GM18907 (cell line): Measurements from ENCODE around the gene GINS1.

Experiments
- ATAC-seq: cut with Tn5 transposase; IDR thresholded peaks from one replicate; pipeline ENCODE4 v1.9.1; 2021; ENCODE audit warnings: mild to moderate bottlenecking, moderate library complexity; ENCODE audit not compliant: unreplicated experiment

Gene GINS1

GRCh38 chr20:25407311-25408169 lies at the start of gene GINS1:
GINS1 (plus strand) TSS chr20:25407673; CDS start chr20:25407821, 148 bp downstream.
- peak; percentile 92 for ATAC-seq

- ATAC-seq: peak; percentile 64
These were observed 46.7 kb upstream of the GINS1 start for GRCh38 chr20:25360631-25361286.

- peak; percentile 9 for ATAC-seq
These were observed 46.2 kb upstream of the GINS1 start for GRCh38 chr20:25361287-25361683.

GRCh38 chr20:25364180-25364788 lies 43.2 kb upstream of the GINS1 start:
- no peak for ATAC-seq

GRCh38 chr20:25364879-25365699 lies 42.4 kb upstream of the GINS1 start:
- ATAC-seq: no peak

- ATAC-seq: no peak
These were observed 38.9 kb upstream of the GINS1 start for GRCh38 chr20:25368526-25368925.

- ATAC-seq: no peak
These were observed 38.5 kb upstream of the GINS1 start for GRCh38 chr20:25368976-25369375.

- no peak for ATAC-seq
These were observed 37.9 kb upstream of the GINS1 start for GRCh38 chr20:25369529-25369928.

GRCh38 chr20:25369971-25370370 lies 37.5 kb upstream of the GINS1 start:
- ATAC-seq: no peak

- ATAC-seq: no peak
These were observed 34.7 kb upstream of the GINS1 start for GRCh38 chr20:25372584-25373336.

- no peak for ATAC-seq
These were observed 32.6 kb upstream of the GINS1 start for GRCh38 chr20:25374842-25375241.

- ATAC-seq: no peak
These were observed 31.2 kb upstream of the GINS1 start for GRCh38 chr20:25376236-25376635.

GRCh38 chr20:25376886-25377285 lies 30.6 kb upstream of the GINS1 start:
- ATAC-seq: no peak

- no peak for ATAC-seq
These were observed 29.1 kb upstream of the GINS1 start for GRCh38 chr20:25378189-25378883.

- ATAC-seq: no peak
These were observed 28.4 kb upstream of the GINS1 start for GRCh38 chr20:25378884-25379733.

- ATAC-seq: no peak
These were observed 26.4 kb upstream of the GINS1 start for GRCh38 chr20:25380945-25381614.

GRCh38 chr20:25382704-25383370 lies 24.6 kb upstream of the GINS1 start:
- no peak for ATAC-seq

- ATAC-seq: no peak
These were observed 18.0 kb upstream of the GINS1 start for GRCh38 chr20:25389401-25389857.
